ENCODE measurements around the gene ZNF385C.
A peak's percentile ranks its signal among the peaks of the same experiment; 100 is the strongest.
"Not testable (repeated sequence)": the region's sequence is repeated elsewhere in the genome, so short reads cannot be mapped to it uniquely, and the experiment has no call there.

Gene ZNF385C

GRCh38 chr17:42097691-42098631 is at the start of gene ZNF385C:
Gene ZNF385C (minus strand): TSS chr17:42098473. CDS start chr17:42063056, 35,417 bp downstream.
- peak; percentile 61 for ATAC-seq
- DNase-seq = peak; percentile 65

GRCh38 chr17:42146911-42147607 is 48.8 kb upstream of the ZNF385C start:
- ATAC-seq (no peak), DNase-seq (no peak)

GRCh38 chr17:42143138-42143537 is 44.9 kb upstream of the ZNF385C start:
- not testable (repeated sequence) for DNase-seq

DNA sequence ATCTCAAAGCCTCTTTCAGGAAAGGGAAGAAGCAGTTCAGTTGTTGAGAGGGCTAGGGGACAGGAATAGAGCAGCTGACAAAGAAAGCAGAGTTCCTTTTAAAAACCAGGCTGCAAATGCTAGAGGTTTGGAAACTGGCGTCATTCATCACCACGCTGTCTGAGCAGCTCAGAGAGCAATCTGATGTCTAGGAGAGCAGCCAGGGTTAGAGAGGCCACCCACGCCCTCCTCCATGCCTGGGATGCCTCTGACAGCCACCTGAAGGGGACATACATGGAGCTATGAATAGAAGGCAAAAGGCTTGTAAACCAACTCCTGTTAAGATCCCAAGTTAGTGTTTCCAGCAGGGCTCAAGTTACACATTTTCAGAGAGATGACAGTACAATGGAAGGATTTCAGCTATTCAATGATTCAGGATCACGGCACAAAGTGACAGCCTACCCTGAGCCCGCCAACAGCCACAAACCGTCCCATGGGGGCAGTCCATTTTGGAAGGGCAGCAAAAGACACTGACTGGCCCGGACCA is 44.2 kb upstream of the ZNF385C start:
- DNase-seq (no peak), ATAC-seq (no peak)

More at GRCh38 chr17:42143138-42143537, 44.9 kb upstream of the ZNF385C start:
- not testable (repeated sequence) for ATAC-seq

- no peak for DNase-seq
- no peak for ATAC-seq
These were observed 43.1 kb upstream of the ZNF385C start for GRCh38 chr17:42141382-42141781.

DNA sequence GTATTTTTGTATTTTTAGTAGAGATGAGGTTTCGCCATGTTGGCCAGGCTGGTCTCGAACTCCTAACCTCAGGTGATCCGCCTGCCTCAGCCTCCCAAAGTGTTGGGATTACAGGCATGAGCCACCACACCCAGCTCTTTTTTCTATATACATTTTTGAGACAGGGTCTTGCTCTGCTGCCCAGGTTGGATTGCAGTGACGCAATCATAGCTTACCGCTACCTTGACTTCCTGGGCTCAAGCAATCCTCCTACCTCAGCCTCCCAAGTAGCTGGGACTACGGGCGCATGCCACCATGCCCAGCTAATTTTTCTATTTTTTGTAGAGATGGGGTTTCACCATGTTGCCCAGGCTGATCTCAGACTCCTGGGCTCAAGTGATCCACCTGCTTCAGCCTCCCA is 42.4 kb upstream of the ZNF385C start:
- DNase-seq, ATAC-seq: not testable (repeated sequence)

GRCh38 chr17:42138749-42139492 is 40.6 kb upstream of the ZNF385C start:
- no peak for ATAC-seq
- no peak for DNase-seq

DNA sequence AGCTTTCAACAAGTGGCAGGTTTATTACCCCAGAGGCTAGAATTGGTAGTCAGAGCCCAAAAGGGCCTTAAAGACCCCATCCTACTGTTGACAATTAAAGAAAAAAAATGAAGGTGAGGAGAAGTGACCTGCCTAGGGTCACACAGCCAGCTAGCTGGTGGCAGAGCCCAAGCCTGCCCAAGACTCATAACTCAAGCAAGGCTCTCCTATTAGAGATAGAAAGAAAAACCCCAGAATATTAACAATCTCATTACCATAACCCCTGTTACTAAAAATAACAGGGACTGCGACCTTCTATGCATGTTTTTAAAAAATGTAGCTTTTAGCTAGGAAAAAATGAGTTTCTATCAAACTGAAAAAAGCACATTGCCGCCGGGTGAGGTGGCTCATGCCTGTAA is 38.4 kb upstream of the ZNF385C start:
- ATAC-seq (no peak), DNase-seq (no peak)

GRCh38 chr17:42135664-42136653 is 37.7 kb upstream of the ZNF385C start:
- ATAC-seq (no peak), DNase-seq (no peak)

DNA sequence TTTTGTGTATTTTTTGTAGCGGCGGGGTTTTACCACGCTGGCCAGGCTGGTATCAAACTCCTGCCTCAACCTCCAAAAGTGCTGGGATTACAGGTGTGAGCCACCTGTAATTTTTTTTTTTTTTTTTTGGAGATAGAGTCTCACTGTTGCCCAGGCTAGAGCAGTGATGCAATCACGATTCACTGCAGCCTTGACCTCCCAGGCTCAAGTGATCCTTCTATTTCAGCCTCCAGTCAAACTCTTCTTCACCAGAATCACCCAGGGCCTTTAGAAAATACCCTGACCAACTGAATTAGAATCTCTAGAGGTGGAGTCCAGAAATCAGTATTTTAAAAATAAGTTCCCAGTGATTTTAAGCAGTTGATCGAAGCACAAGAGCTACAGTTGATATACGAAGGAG is 36.9 kb upstream of the ZNF385C start:
- no peak for ATAC-seq
- no peak for DNase-seq

DNA sequence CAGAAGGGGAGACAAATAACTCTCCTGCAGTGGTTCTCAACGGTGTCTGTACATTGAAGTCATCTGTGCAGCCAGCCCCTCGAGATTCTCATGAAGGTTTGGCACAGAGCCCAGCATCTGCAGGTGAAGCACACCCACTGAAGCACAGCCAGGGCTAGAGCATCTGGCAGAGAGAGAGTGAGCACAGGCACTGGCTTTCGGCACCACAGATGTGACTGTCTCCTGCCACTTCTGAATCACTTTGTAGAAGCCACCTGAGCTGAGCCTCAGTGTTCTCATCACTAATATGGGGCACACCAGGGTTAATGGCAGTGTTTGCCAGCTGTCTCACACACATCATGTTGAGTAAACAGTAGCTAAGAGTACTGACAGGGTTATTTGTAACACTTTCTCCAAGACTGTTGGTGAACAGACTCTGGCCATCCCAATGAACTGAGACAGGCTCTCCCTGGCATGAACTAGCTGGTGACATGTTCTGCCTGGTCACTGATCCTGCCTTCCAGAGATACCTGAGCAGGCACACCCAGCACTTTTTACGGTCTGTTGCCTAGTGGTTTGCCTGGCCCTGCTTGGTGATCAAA is 35.3 kb upstream of the ZNF385C start:
- ATAC-seq (peak; percentile 44), DNase-seq (peak; percentile 39)

GRCh38 chr17:42132941-42133340 is 34.7 kb upstream of the ZNF385C start:
- ATAC-seq (peak; percentile 84), DNase-seq (peak; percentile 49)

GRCh38 chr17:42131981-42132432 is 33.7 kb upstream of the ZNF385C start:
- ATAC-seq (no peak), DNase-seq (no peak)

DNA sequence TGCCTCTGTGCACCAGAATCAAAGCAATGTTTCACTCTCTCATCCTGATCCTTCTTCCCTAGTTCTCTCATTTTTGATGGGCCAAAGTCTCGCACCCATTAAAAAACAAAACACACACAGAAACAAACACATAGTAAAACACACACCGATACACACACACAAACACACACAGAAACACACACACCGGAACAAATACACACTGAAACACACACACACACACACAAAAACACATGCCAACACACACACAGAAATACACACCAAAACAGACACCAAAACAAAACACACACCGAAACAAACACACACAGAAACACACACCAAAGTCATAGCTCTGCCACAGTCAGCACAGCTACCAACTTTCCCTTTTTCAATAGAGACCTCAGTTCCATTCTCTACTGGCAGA is 33.0 kb upstream of the ZNF385C start:
- ATAC-seq = no peak
- no peak for DNase-seq

DNA sequence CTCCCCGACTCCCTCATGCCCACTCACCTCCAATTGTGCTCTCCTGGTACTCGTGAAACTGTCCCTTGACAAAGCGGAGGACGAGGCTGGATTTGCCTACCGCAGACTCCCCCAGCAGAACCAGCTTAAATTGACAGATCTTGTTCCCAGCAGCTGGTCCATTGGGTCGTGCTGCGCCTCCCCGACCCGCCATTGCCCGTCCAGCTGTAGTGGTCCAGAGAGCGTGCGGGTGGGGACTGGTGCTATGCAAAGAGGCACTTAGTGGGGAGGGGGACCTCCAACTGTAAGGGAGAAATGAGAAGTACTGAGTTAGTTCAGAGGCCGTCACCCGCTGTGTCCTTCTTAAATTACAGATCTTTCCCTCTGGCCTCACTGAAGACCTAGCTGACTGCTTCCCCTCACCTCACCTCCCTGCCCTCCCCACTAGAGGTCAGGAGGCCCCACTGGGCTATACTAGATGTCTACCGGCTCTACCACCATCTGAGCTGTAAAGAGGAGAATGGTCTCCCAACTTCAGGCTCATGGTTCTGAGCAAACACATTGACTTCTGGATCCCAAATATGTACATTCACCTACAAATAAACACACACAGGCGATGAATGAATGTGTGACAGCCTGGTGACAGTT is 32.1 kb upstream of the ZNF385C start:
- DNase-seq = no peak
- no peak for ATAC-seq

GRCh38 chr17:42129109-42129837 is 31.0 kb upstream of the ZNF385C start:
- DNase-seq = no peak
- no peak for ATAC-seq

GRCh38 chr17:42127414-42127813 is 29.1 kb upstream of the ZNF385C start:
- no peak for DNase-seq
- no peak for ATAC-seq

- no peak for ATAC-seq
These were observed 28.6 kb upstream of the ZNF385C start for GRCh38 chr17:42126836-42127235.

GRCh38 chr17:42125565-42125964 is 27.3 kb upstream of the ZNF385C start:
- DNase-seq (no peak), ATAC-seq (no peak)

More at GRCh38 chr17:42126836-42127235, 28.6 kb upstream of the ZNF385C start:
- no peak for DNase-seq
